Aorta (tissue), 5 donors: ENCODE measurements around the gene ZNF670. TPM values are rescaled to one million over a fixed set of nuclear protein-coding genes. Genes with fewer than 3 reads are reported as not detected.

Experiments
- ATAC-seq: fragments of 200-7000 bp; cut with Tn5 transposase; one replicate; pipeline ENCODE4 v1.9.1; 2022; ENCODE audit warnings: moderate library complexity; ENCODE audit not compliant: low FRiP score
- DNase-seq, 2 donors: peaks; one replicate each; pipeline ENCODE4 v3.0.0-alpha.2; 2020
- H3K27ac ChIP-seq, 2 donors: one replicate each; pipeline ENCODE4 v1.5.1; 2013; ENCODE audit warnings: low read length in 2 of 2, mild to moderate bottlenecking in 2 of 2, moderate library complexity in 2 of 2, control low read depth in 1 of 2, inconsistent platforms in 1 of 2, low read depth in 1 of 2
- H3K27me3 ChIP-seq, 2 donors: one replicate each; pipeline ENCODE4 v1.6.1; 2013; ENCODE audit warnings: control low read depth in 1 of 2, low read length in 1 of 2, mild to moderate bottlenecking in 1 of 2, moderate library complexity in 1 of 2; ENCODE audit not compliant: insufficient read depth in 2 of 2, control insufficient read depth in 1 of 2
- H3K36me3 ChIP-seq, 2 donors: one replicate each; pipeline ENCODE4 v1.6.1; 2013; ENCODE audit warnings: control low read depth in 1 of 2, low read length in 1 of 2, mild to moderate bottlenecking in 1 of 2; ENCODE audit not compliant: insufficient read depth in 2 of 2, control insufficient read depth in 1 of 2
- H3K4me1 ChIP-seq, 2 donors: one replicate each; pipeline ENCODE4 v1.6.1; 2013; ENCODE audit warnings: low read length in 2 of 2, control low read depth in 1 of 2, mild to moderate bottlenecking in 1 of 2, moderate library complexity in 1 of 2; ENCODE audit not compliant: insufficient read depth in 2 of 2, control insufficient read depth in 1 of 2
- H3K4me3 ChIP-seq, 2 donors: one replicate each; pipeline ENCODE4 v1.5.1; 2013; ENCODE audit warnings: low read length in 2 of 2, control low read depth in 1 of 2, mild to moderate bottlenecking in 1 of 2
- H3K9me3 ChIP-seq: one replicate; pipeline ENCODE4 v1.6.1; 2013; ENCODE audit warnings: mild to moderate bottlenecking, low read length; ENCODE audit not compliant: control insufficient read depth
- WGBS, 2 donors: extraction: QIAGEN DNeasy Blood & Tissue Kit; methylation state at CpG; one replicate each; pipeline ENCODE4 v1.1.7; 2013; 5-methylcytosine and 5-hydroxymethylcytosine counted together
- intact Hi-C, 2 donors: fragments of 100-400 bp; cut with DNase I; formaldehyde crosslinking; loops; one replicate each; pipeline versions ENCODE4 v1.14.2 to v1.15.0; 2022
- polyA plus RNA-seq, 2 donors: library from polyadenylated mRNA; stranded (reverse); fragments of 200-250 nt; gene quantifications; one replicate each; pipeline ENCODE4 v1.2.3, GENCODE V29; 2013
- total RNA-seq, 2 donors: library from RNA; stranded (reverse); fragmentation: NEBNext Ultra II Directional; extraction: Animal tissue kit (Norgen Biotek cat#: 25700); gene quantifications; one replicate each; pipeline ENCODE4 v1.2.1, GENCODE V29; 2021
- donor health status: healthy with polysubstance abuse.
- donor health status: Bipolar disorder and iron deficiency.
- donor health status: DM: no; HTN: no; CAD: no.
- donor health status: DM: no; HTN: no; CAD: no.
- donor health status: DM: yes; HTN: yes; CAD: no.

The ZNF670 gene
- total and polyA plus RNA-seq, 4 donors = 0.88 to 4.1 (median 1.9) TPM

- no peak for ATAC-seq
- H3K9me3 ChIP-seq = no peaks in the 10 kb centered on the region
- H3K4me3 ChIP-seq = peak overlapping the region; percentile 62 to 78
- WGBS, 2 donors = 30 to 31% methylated on average over 30 of the region's 30 CpGs
- no peak for DNase-seq
- H3K27ac ChIP-seq = no peak overlapping the region
- H3K4me1 ChIP-seq = no peaks in the 10 kb centered on the region
- H3K27me3 ChIP-seq = no peaks in the 10 kb centered on the region
- intact Hi-C loops = loop anchor here in 1 of 2 donors (5.0 kb wide), 1 partner anchor 62 kb away; the partner anchor contains the start of gene ZNF124
- no peaks in the 10 kb centered on the region for H3K36me3 ChIP-seq
These were observed 32.1 kb upstream of the ZNF670 start for GRCh38 chr1:247110627-247111258.

DNA sequence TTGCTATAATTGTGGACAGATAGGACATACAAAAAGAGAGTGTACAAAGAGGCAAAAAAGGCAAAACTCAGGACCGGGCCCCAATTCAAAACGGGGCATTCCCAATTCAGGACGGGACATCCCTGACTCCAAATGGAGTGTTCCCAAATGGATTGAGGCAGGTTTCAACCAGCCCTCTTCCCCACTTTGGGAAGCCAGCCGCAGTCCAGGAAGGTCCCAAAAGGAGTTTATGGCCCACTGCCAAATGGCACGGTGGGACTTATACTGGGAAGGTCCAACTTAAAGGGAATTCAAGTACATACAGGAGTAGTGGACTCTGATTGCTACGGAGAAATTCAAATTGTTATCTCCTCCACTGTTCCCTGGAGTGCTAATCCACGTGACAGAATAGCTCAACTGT lies 29.1 kb upstream of the ZNF670 start:
- ATAC-seq = no peak
- intact Hi-C loops = loop anchor here in 1 of 2 donors (10.0 kb wide), 1 partner anchor 173 kb away; the partner anchor contains the start of gene AHCTF1

GRCh38 chr1:247105966-247106365 lies 27.4 kb upstream of the ZNF670 start:
- Histone ChIP-seq H3K27ac (no peak overlapping the region), H3K9me3 (no peaks in the 10 kb centered on the region), H3K4me3 (no peak overlapping the region), H3K36me3 (peaks cover 0 to 4% of the 10 kb centered on the region in 2 donors), H3K27me3 (no peaks in the 10 kb centered on the region), H3K4me1 (no peaks in the 10 kb centered on the region)
- intact Hi-C loops = loop anchor here in 1 of 2 donors (10.0 kb wide), 1 partner anchor 171 kb away; the partner anchor contains the start of gene AHCTF1
- no peak for ATAC-seq
- 87 to 88% methylated on average over 15 of the region's 15 CpGs for WGBS, 2 donors
- no peak for DNase-seq

More for the DNA sequence above, 29.1 kb upstream of the ZNF670 start:
- no peak overlapping the region for H3K27ac ChIP-seq
- no peaks in the 10 kb centered on the region for H3K27me3 ChIP-seq
- no peaks in the 10 kb centered on the region for H3K36me3 ChIP-seq
- no peaks in the 10 kb centered on the region for H3K9me3 ChIP-seq
- H3K4me1 ChIP-seq = no peaks in the 10 kb centered on the region
- no peak for DNase-seq
- no peak overlapping the region for H3K4me3 ChIP-seq
- 63 to 80% methylated on average over 7 of the region's 7 CpGs for WGBS, 2 donors

GRCh38 chr1:247104965-247105364 lies 26.4 kb upstream of the ZNF670 start:
- no peak for ATAC-seq
- DNase-seq = no peak
- H3K36me3 ChIP-seq = peaks cover 2 to 7% of the 10 kb centered on the region in 2 donors
- no peaks in the 10 kb centered on the region for H3K4me1 ChIP-seq
- H3K27me3 ChIP-seq = no peaks in the 10 kb centered on the region
- H3K9me3 ChIP-seq = peaks cover 2% of the 10 kb centered on the region
- intact Hi-C loops = loop anchor here (1.0 to 10.0 kb wide), 2 partner anchors 27 to 170 kb away; partner anchors contain the start of genes AHCTF1 (in 1 of the 2) and ZNF670 (in 1 of the 2)
- no peak overlapping the region for H3K27ac ChIP-seq
- peak overlapping the region in 1 of 2 donors; percentile 41 for H3K4me3 ChIP-seq
- WGBS, 2 donors = 58 to 75% methylated on average over 13 of the region's 13 CpGs

- peak within 1 kb of the TSS; percentile 50 to 78 for H3K4me3 ChIP-seq
- ATAC-seq = peak; percentile 100
- peak; percentile 97 to 98 for DNase-seq
- peaks cover 2 to 7% of the 10 kb centered on the region in 2 donors for H3K36me3 ChIP-seq
- WGBS, 2 donors = 0% methylated on average over 49 to 58 of the region's 58 CpGs
- H3K4me1 ChIP-seq = no peaks in the 10 kb centered on the region
- H3K27ac ChIP-seq = peak within 1 kb of the TSS; percentile 23 to 41
- H3K27me3 ChIP-seq = no peaks in the 10 kb centered on the region
- H3K9me3 ChIP-seq = peaks cover 2% of the 10 kb centered on the region
- intact Hi-C loops = loop anchor here (1.0 to 10.0 kb wide), 2 partner anchors 26 to 169 kb away; partner anchors contain the start of genes AHCTF1 (in 1 of the 2) and ZNF670 (in 1 of the 2)
These were observed 25.4 kb upstream of the ZNF670 start, which contains the start of gene ZNF669 for GRCh38 chr1:247103859-247104591. ZNF669 (minus strand) TSS chr1:247104356; CDS start chr1:247104199, 157 bp downstream.

DNA sequence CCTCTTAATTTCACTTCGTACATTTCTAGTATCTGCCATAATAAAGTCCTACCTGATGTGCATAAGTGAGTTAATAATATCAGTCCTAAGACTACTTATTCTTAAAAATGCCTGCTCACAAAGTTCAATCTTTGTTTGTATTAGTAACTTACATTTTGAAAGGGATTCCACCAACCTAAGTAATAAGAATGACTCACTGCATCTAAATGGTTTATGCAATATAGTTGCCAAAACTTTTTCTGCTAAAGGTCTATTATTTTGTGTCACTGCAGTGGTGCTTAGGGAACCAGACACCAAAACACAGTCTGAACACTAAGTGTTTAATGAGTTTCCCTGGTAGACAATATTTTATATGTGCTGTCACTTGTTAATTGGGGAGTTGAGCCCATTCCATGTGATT lies 23.8 kb upstream of the ZNF670 start:
- H3K4me3 ChIP-seq = no peak overlapping the region
- no peaks in the 10 kb centered on the region for H3K27me3 ChIP-seq
- peaks cover 6 to 10% of the 10 kb centered on the region in 2 donors for H3K36me3 ChIP-seq
- DNase-seq (no peak), ATAC-seq (no peak)
- H3K4me1 ChIP-seq = no peaks in the 10 kb centered on the region
- H3K27ac ChIP-seq = no peak overlapping the region
- intact Hi-C loops = loop anchor here in 1 of 2 donors (10.0 kb wide), 1 partner anchor 168 kb away; the partner anchor contains the start of gene AHCTF1
- WGBS, 2 donors = 93 to 95% methylated on average over 1 of the region's 1 CpG
- peaks cover 2% of the 10 kb centered on the region for H3K9me3 ChIP-seq

DNA sequence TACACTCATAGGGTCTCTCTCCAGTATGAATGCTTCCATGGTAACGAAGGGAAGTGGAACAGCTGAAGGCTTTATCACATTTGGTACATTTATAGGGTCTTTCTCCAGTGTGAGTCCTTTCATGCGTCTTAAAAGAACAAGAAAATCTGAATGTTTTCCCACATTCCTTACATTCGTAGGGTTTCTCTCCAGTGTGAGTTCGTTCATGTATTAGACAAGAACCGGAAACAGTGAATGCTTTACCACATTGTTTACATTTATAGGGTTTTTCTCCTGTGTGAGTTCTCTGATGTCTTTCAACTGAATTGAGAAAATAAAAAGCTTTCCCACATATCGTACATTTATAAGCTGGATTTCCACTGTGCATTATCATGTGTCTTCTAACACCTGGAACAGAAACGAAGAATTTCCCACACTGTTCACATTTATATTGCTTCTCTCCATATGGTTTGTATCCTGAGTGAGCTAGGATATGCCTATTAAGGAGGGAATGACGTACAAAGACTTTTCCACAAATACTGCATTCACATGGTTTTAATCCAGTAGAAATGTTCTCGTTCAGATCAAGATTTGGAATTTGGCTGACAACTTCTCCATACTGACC lies 22.2 kb upstream of the ZNF670 start:
- Histone ChIP-seq H3K27me3 (no peaks in the 10 kb centered on the region), H3K9me3 (peaks cover 9% of the 10 kb centered on the region), H3K4me3 (no peak overlapping the region), H3K27ac (no peak overlapping the region), H3K4me1 (no peaks in the 10 kb centered on the region), H3K36me3 (peaks cover 11% of the 10 kb centered on the region in 2 donors)
- no peak for DNase-seq
- WGBS, 2 donors = 95 to 97% methylated on average over 9 of the region's 9 CpGs
- intact Hi-C loops = loop anchor here in 1 of 2 donors (10.0 kb wide), 1 partner anchor 166 kb away; the partner anchor contains the start of gene AHCTF1
- no peak for ATAC-seq

DNA sequence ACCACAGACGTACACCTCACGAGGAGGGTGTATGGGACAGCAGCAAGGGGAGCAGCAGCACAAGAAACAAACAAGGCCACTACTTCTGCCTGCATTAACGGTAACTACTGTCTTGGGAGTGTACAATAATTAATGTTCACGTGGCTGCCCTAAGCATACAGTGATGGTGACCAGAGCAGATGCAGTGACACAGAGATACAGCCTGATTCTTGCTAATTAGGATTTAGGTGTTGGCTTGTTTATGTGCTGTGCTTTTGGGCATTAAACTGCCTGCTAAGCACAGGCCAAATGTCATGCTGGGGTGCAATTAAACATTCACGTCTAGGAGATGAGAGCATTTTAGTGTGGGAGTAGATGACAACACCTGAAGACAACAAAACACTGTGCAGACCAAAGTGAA lies 18.3 kb upstream of the ZNF670 start:
- Histone ChIP-seq H3K27me3 (no peaks in the 10 kb centered on the region), H3K9me3 (peaks cover 12% of the 10 kb centered on the region), H3K36me3 (peaks cover 11% of the 10 kb centered on the region in 2 donors), H3K4me1 (no peaks in the 10 kb centered on the region), H3K27ac (no peak overlapping the region), H3K4me3 (no peak overlapping the region)
- 89 to 94% methylated on average over 5 of the region's 5 CpGs for WGBS, 2 donors
- intact Hi-C loops = no loop called here
- DNase-seq = no peak
- no peak for ATAC-seq
